MCF 10A (cell line): ENCODE results near the gene TIE1. TPM values are rescaled to one million over a fixed set of nuclear protein-coding genes. Genes with fewer than 3 reads are reported as not detected.

ENCODE experiments used
- BruUV-seq: library from RNA; stranded (reverse); fragments of 400-500 nt; replicated peaks from 2 replicates; lab custom pipeline; 2021; lab: Mats Ljungman, UMichigan
- CTCF ChIA-PET: fragments of 300-600 bp; sonication (Branson Sonifier 250); formaldehyde crosslinking; extraction: SDS; loops from one replicate; lab custom pipeline; 2021; ENCODE audit warnings: antibody characterized with exemption, inconsistent platforms; lab: Yijun Ruan, JAX
- POLR2A ChIA-PET: fragments of 300-600, 350-650 bp; sonication (Branson Sonifier 250); formaldehyde crosslinking; extraction: SDS; loops from one replicate; lab custom pipeline; 2020; ENCODE audit warnings: antibody characterized with exemption, inconsistent platforms; lab: Yijun Ruan, JAX
- DNase-seq: peaks from one replicate; pipeline ENCODE4 v3.0.0-alpha.2; 2018; ENCODE audit not compliant: unreplicated experiment
- H3K27ac Mint-ChIP-seq: one replicate; pipeline ENCODE4 v1.8.0; 2022; ENCODE audit warnings: mild to moderate bottlenecking, low read depth, mixed read lengths; ENCODE audit not compliant: unreplicated experiment
- H3K27me3 Mint-ChIP-seq: one replicate; pipeline ENCODE4 v1.8.0; 2022; ENCODE audit warnings: mixed read lengths; ENCODE audit not compliant: insufficient read depth, unreplicated experiment
- H3K36me3 Mint-ChIP-seq: one replicate; pipeline ENCODE4 v1.8.0; 2022; ENCODE audit warnings: mild to moderate bottlenecking, moderate library complexity, mixed read lengths; ENCODE audit not compliant: insufficient read depth, unreplicated experiment
- H3K4me1 Mint-ChIP-seq: one replicate; pipeline ENCODE4 v1.8.0; 2022; ENCODE audit warnings: mixed read lengths; ENCODE audit not compliant: insufficient read depth, unreplicated experiment
- H3K4me3 Mint-ChIP-seq: one replicate; pipeline ENCODE4 v1.8.0; 2022; ENCODE audit warnings: mild to moderate bottlenecking, moderate library complexity, mixed read lengths; ENCODE audit not compliant: unreplicated experiment
- H3K9me3 Mint-ChIP-seq: one replicate; pipeline ENCODE4 v1.8.0; 2022; ENCODE audit warnings: mixed read lengths; ENCODE audit not compliant: unreplicated experiment
- CTCF ChIP-seq: fragments of 200-600 bp; IDR thresholded peaks from one replicate; pipeline ENCODE4 v1.8.0; 2022; ENCODE audit warnings: antibody characterized with exemption, mild to moderate bottlenecking; ENCODE audit not compliant: unreplicated experiment
- intact Hi-C: fragments of 100-400 bp; cut with micrococcal nuclease; formaldehyde crosslinking; loops from 2 replicates; pipeline ENCODE4 v1.14.1; 2022
- total RNA-seq: library from RNA; stranded (reverse); gene quantifications from 2 replicates; pipeline ENCODE4 v1.2.3, GENCODE V29; 2022

TIE1 gene
- total RNA-seq, 1 experiment from 2014 or later, result not detected

GRCh38 chr1:43351421-43352350, 50.9 kb downstream of the TIE1 start:
- Mint-ChIP-seq H3K9me3 (no peaks in the 10 kb centered on the region), H3K27me3 (no peaks in the 10 kb centered on the region), H3K4me3 (no peak overlapping the region), H3K4me1 (peaks cover 21% of the 10 kb centered on the region), H3K27ac (no peak overlapping the region), H3K36me3 (no peaks in the 10 kb centered on the region)
- no TSS peak for BruUV-seq
- CTCF ChIA-PET, result no interaction called here
- intact Hi-C loops, result no loop called here
- TF ChIP-seq CTCF, result no peak
- POLR2A ChIA-PET, result interaction anchor here (0.6 to 2.3 kb wide), 3 partner anchors 12 to 39 kb away, joined by 3 to 11 read pairs (median 5); partner anchors contain the start of gene ELOVL1
- no peak for DNase-seq

DNA sequence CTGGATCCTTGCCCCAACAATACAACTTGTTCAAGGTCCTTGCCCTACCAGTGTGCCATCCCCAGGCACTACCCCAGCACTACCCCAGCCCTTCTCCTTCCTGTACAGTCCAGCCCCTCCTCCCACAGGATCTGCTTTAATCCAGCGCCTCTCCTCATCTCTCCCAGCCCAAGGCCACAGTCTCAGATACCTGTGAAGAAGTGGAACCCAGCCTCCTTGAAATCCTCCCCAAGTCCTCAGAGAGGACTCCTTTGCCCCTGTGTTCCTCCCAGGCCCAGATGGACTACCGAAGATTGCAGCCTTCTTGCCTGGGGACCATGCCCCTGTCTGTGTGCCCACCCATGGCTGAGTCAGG, 51.5 kb downstream of the TIE1 start:
- Mint-ChIP-seq H3K4me3 (no peak overlapping the region), H3K9me3 (no peaks in the 10 kb centered on the region), H3K36me3 (no peaks in the 10 kb centered on the region), H3K27me3 (no peaks in the 10 kb centered on the region), H3K27ac (no peak overlapping the region), H3K4me1 (peaks cover 21% of the 10 kb centered on the region)
- DNase-seq, result no peak
- POLR2A ChIA-PET, result no interaction called here
- intact Hi-C loops, result no loop called here
- TF ChIP-seq CTCF, result no peak
- BruUV-seq, result no TSS peak
- CTCF ChIA-PET, result no interaction called here

DNA sequence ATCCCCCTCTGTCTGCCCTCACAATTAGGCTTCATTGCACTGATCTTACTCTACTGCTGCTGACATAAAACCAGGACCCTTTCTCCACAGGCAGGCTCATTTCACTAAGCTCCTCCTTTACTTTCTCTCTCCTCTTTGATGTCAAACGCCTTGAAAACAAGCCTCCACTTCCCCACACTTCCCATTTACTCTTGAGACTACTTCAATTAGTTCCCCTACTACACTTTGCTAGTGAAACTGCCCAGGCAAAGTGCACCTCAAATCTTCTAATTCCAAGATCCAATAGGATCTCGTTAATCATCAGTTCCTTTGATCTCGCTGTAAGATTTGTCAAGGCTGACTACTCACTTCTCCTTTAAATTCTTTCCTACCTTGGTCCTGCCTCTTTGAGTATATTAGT, 52.1 kb downstream of the TIE1 start:
- DNase-seq, result no peak
- BruUV-seq, result no TSS peak
- no peak for TF ChIP-seq CTCF
- intact Hi-C loops, result no loop called here
- no peaks in the 10 kb centered on the region for H3K36me3 Mint-ChIP-seq
- peaks cover 19% of the 10 kb centered on the region for H3K4me1 Mint-ChIP-seq
- no peak overlapping the region for H3K4me3 Mint-ChIP-seq
- ChIA-PET CTCF (interaction anchor here (0.7 kb wide), 1 partner anchor 116 kb away, joined by 3 read pairs; no protein-coding TSS in a partner anchor), POLR2A (no interaction called here)
- H3K9me3 Mint-ChIP-seq, result no peaks in the 10 kb centered on the region
- no peak overlapping the region for H3K27ac Mint-ChIP-seq
- H3K27me3 Mint-ChIP-seq, result no peaks in the 10 kb centered on the region

DNA sequence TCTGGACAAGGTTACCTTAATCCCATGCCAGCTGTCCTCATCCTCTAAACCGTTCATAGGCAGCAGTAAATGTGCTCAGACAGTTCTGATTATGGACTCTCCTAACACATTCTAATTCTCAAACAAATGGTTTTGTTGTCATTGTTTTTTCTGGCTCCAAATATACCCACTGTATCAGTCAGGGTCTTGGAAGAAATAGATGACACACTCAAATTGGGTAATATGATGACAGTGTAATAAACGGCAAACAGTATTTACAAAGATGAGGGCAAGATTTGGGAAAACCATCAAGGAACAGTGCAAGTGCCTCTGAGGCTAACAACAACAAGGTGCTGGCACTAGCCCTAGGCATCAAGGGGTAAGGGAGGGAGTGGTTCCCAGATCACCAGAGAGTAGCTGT, 53.7 kb downstream of the TIE1 start:
- Mint-ChIP-seq H3K4me1 (peaks cover 11% of the 10 kb centered on the region), H3K27ac (no peak overlapping the region), H3K27me3 (no peaks in the 10 kb centered on the region), H3K9me3 (no peaks in the 10 kb centered on the region), H3K36me3 (no peaks in the 10 kb centered on the region), H3K4me3 (no peak overlapping the region)
- POLR2A ChIA-PET, result interaction anchor here (0.6 to 1.9 kb wide), 2 partner anchors 14 to 621 kb away, joined by 6 to 8 read pairs; no protein-coding TSS in a partner anchor
- no peak for TF ChIP-seq CTCF
- BruUV-seq, result no TSS peak
- intact Hi-C loops, result no loop called here
- DNase-seq, result peak; percentile 15
- CTCF ChIA-PET, result interaction anchor here (0.5 to 1.7 kb wide), 4 partner anchors 14 to 116 kb away, joined by 3 to 6 read pairs (median 4); partner anchors contain the start of gene C1orf210
